Neural progenitor cell (in vitro differentiated cells): Measurements from ENCODE around the gene UBE2QL1. TPM values are rescaled to one million over a fixed set of nuclear protein-coding genes. Genes with fewer than 3 reads are reported as not detected.

Source experiments
- DNase-seq: peaks from one replicate; pipeline ENCODE4 v3.0.0-alpha.2; 2016; ENCODE audit warnings: low spot score
- H2AFZ ChIP-seq: fragments of 200-600 bp; sonication (generic); replicated peaks from 2 replicates; pipeline ENCODE4 v1.6.1; 2016; ENCODE audit warnings: antibody characterized with exemption
- H3F3A ChIP-seq: fragments of 200-600 bp; sonication (generic); 2 replicates; pipeline ENCODE4 v1.6.1; 2016; ENCODE audit warnings: antibody characterized with exemption, low read depth
- H3K27ac ChIP-seq: fragments of 200-600 bp; sonication (generic); 2 replicates; pipeline ENCODE4 v1.5.1; 2016; ENCODE audit warnings: mild to moderate bottlenecking
- H3K27me3 ChIP-seq: fragments of 200-600 bp; sonication (generic); 2 replicates; pipeline ENCODE4 v1.6.1; 2016; ENCODE audit warnings: mild to moderate bottlenecking, moderate library complexity
- H3K36me3 ChIP-seq: fragments of 200-600 bp; sonication (generic); 2 replicates; pipeline ENCODE4 v1.5.1; 2016
- H3K4me1 ChIP-seq: fragments of 200-600 bp; sonication (generic); 2 replicates; pipeline ENCODE4 v1.6.1; 2016; ENCODE audit warnings: mixed run types
- H3K4me2 ChIP-seq: fragments of 200-600 bp; sonication (generic); 2 replicates; pipeline ENCODE4 v1.6.1; 2016
- H3K4me3 ChIP-seq: fragments of 200-600 bp; sonication (generic); 2 replicates; pipeline ENCODE4 v1.5.1; 2016
- H3K79me2 ChIP-seq: fragments of 200-600 bp; sonication (generic); 2 replicates; pipeline ENCODE4 v1.6.1; 2016; ENCODE audit warnings: low read depth
- H3K9ac ChIP-seq: fragments of 200-600 bp; sonication (generic); 2 replicates; pipeline ENCODE4 v1.6.1; 2016
- H3K9me3 ChIP-seq: fragments of 200-600 bp; sonication (generic); 2 replicates; pipeline ENCODE4 v1.5.1; 2016; ENCODE audit warnings: low read depth
- H4K20me1 ChIP-seq: fragments of 200-600 bp; sonication (generic); 2 replicates; pipeline ENCODE4 v1.6.1; 2016; ENCODE audit warnings: low read depth
- H3K27ac Mint-ChIP-seq: 3 replicates; pipeline ENCODE4 v1.8.0; 2021; ENCODE audit warnings: mixed read lengths
- H3K27me3 Mint-ChIP-seq: 2 replicates; pipeline ENCODE4 v1.8.0; 2022; ENCODE audit warnings: low read depth, mild to moderate bottlenecking, inconsistent platforms, moderate library complexity, mixed read lengths; ENCODE audit not compliant: insufficient read depth
- H3K36me3 Mint-ChIP-seq: 3 replicates; pipeline ENCODE4 v1.8.0; 2021; ENCODE audit warnings: mixed read lengths
- H3K4me1 Mint-ChIP-seq: 3 replicates; pipeline ENCODE4 v1.8.0; 2021; ENCODE audit warnings: mixed read lengths
- H3K4me3 Mint-ChIP-seq: 3 replicates; pipeline ENCODE4 v1.8.0; 2021; ENCODE audit warnings: mild to moderate bottlenecking, moderate library complexity, mixed read lengths
- H3K9me3 Mint-ChIP-seq: 3 replicates; pipeline ENCODE4 v1.8.0; 2020; ENCODE audit warnings: mixed read lengths
- CTCF ChIP-seq: fragments of 200-600 bp; sonication (generic); IDR thresholded peaks from 2 replicates; pipeline ENCODE4 v1.5.1; 2017; ENCODE audit warnings: antibody characterized with exemption, mild to moderate bottlenecking
- EZH2 ChIP-seq: fragments of 200-600 bp; sonication (generic); IDR thresholded peaks from 2 replicates; pipeline ENCODE4 v1.6.1; 2017; ENCODE audit warnings: antibody characterized with exemption, mild to moderate bottlenecking, moderate library complexity
- EZH2phosphoT487 ChIP-seq: fragments of 200-600 bp; sonication (generic); IDR thresholded peaks from 2 replicates; pipeline ENCODE4 v1.6.1; 2017; ENCODE audit warnings: antibody characterized with exemption
- total RNA-seq: library from RNA; depleted of rRNA; stranded (reverse); fragments of >200 nt; gene quantifications from 2 replicates; pipeline ENCODE4 v1.2.3, GENCODE V29; 2015; ENCODE audit warnings: low replicate concordance

UBE2QL1 gene
- total RNA-seq, 1 donor from 2014 or later = 0.30 TPM

GRCh38 chr5:6402939-6403338 is 45.7 kb upstream of the UBE2QL1 start:
- Histone ChIP-seq H3F3A (no peaks in the 10 kb centered on the region), H3K27ac (no peak overlapping the region), H3K9me3 (no peaks in the 10 kb centered on the region), H3K27me3 (no peaks in the 10 kb centered on the region), H3K79me2 (no peaks in the 10 kb centered on the region), H4K20me1 (no peaks in the 10 kb centered on the region), H3K4me1 (peaks cover 8% of the 10 kb centered on the region), H3K4me3 (no peak overlapping the region), H3K9ac (no peak overlapping the region), H3K4me2 (no peak overlapping the region), H3K36me3 (no peaks in the 10 kb centered on the region), H2AFZ (no peak overlapping the region)
- Mint-ChIP-seq H3K9me3 (no peaks in the 10 kb centered on the region), H3K4me3 (no peak overlapping the region), H3K27ac (no peak overlapping the region), H3K36me3 (no peaks in the 10 kb centered on the region), H3K27me3 (peaks cover 5% of the 10 kb centered on the region), H3K4me1 (peaks cover 4% of the 10 kb centered on the region)
- no peak for DNase-seq
- TF ChIP-seq CTCF (no peak), EZH2 (no peak), EZH2phosphoT487 (no peak)

- no peak for TF ChIP-seq EZH2
- TF ChIP-seq EZH2phosphoT487 = no peak
- H3K9ac ChIP-seq = no peak overlapping the region
- Mint-ChIP-seq H3K9me3 (no peaks in the 10 kb centered on the region), H3K4me3 (no peak overlapping the region), H3K27ac (no peak overlapping the region), H3K27me3 (peaks cover 5% of the 10 kb centered on the region), H3K4me1 (peaks cover 4% of the 10 kb centered on the region), H3K36me3 (no peaks in the 10 kb centered on the region)
- no peak overlapping the region for H3K4me3 ChIP-seq
- no peak overlapping the region for H3K27ac ChIP-seq
- DNase-seq = no peak
- H4K20me1 ChIP-seq = no peaks in the 10 kb centered on the region
- H3K4me2 ChIP-seq = no peak overlapping the region
- H3K27me3 ChIP-seq = no peaks in the 10 kb centered on the region
- no peaks in the 10 kb centered on the region for H3F3A ChIP-seq
- H3K9me3 ChIP-seq = no peaks in the 10 kb centered on the region
- peaks cover 8% of the 10 kb centered on the region for H3K4me1 ChIP-seq
- no peaks in the 10 kb centered on the region for H3K79me2 ChIP-seq
- H2AFZ ChIP-seq = no peak overlapping the region
- H3K36me3 ChIP-seq = no peaks in the 10 kb centered on the region
Measured at GRCh38 chr5:6403416-6403815, 45.2 kb upstream of the UBE2QL1 start.

- Histone ChIP-seq H3K4me2 (no peak overlapping the region), H3K27me3 (no peaks in the 10 kb centered on the region), H3K4me1 (peaks cover 8% of the 10 kb centered on the region), H2AFZ (no peak overlapping the region), H3K36me3 (no peaks in the 10 kb centered on the region), H3K9ac (no peak overlapping the region), H3K27ac (no peak overlapping the region), H3K4me3 (no peak overlapping the region), H4K20me1 (no peaks in the 10 kb centered on the region), H3K9me3 (no peaks in the 10 kb centered on the region), H3K79me2 (no peaks in the 10 kb centered on the region), H3F3A (no peaks in the 10 kb centered on the region)
- H3K27me3 Mint-ChIP-seq = peaks cover 2% of the 10 kb centered on the region
- no peaks in the 10 kb centered on the region for H3K9me3 Mint-ChIP-seq
- TF ChIP-seq CTCF (no peak), EZH2 (no peak), EZH2phosphoT487 (no peak)
- no peak overlapping the region for H3K27ac Mint-ChIP-seq
- H3K4me1 Mint-ChIP-seq = peaks cover 4% of the 10 kb centered on the region
- no peaks in the 10 kb centered on the region for H3K36me3 Mint-ChIP-seq
- DNase-seq = no peak
- H3K4me3 Mint-ChIP-seq = no peak overlapping the region
Measured at GRCh38 chr5:6404129-6404528, 44.5 kb upstream of the UBE2QL1 start.

- TF ChIP-seq CTCF (no peak), EZH2 (no peak), EZH2phosphoT487 (no peak)
- Mint-ChIP-seq H3K27me3 (peaks cover 7% of the 10 kb centered on the region), H3K9me3 (no peaks in the 10 kb centered on the region), H3K4me3 (no peak overlapping the region), H3K4me1 (peaks cover 4% of the 10 kb centered on the region), H3K36me3 (no peaks in the 10 kb centered on the region), H3K27ac (no peak overlapping the region)
- H3K36me3 ChIP-seq = no peaks in the 10 kb centered on the region
- H3K9me3 ChIP-seq = no peaks in the 10 kb centered on the region
- peaks cover 8% of the 10 kb centered on the region for H3K4me1 ChIP-seq
- H3K79me2 ChIP-seq = no peaks in the 10 kb centered on the region
- H3F3A ChIP-seq = no peaks in the 10 kb centered on the region
- H3K4me3 ChIP-seq = no peak overlapping the region
- no peaks in the 10 kb centered on the region for H4K20me1 ChIP-seq
- H3K27ac ChIP-seq = no peak overlapping the region
- DNase-seq = no peak
- H3K4me2 ChIP-seq = no peak overlapping the region
- no peak overlapping the region for H3K9ac ChIP-seq
- no peaks in the 10 kb centered on the region for H3K27me3 ChIP-seq
- no peak overlapping the region for H2AFZ ChIP-seq
Measured at GRCh38 chr5:6405591-6405990, 43.1 kb upstream of the UBE2QL1 start.
